Vagina (tissue), 2 donors: ENCODE data around the gene BCAS1.

Source experiments
- CTCF ChIP-seq, 3 experiments: fragments of 450-650 bp in 2 of 3; fragments of 200-600 bp in 1 of 3; sonication (generic) in 1 of 3; IDR thresholded peaks; one replicate each; pipeline ENCODE4 v1.5.1; 2017 to 2019; ENCODE audit warnings: antibody characterized with exemption in 3 of 3, mild to moderate bottlenecking in 2 of 3, moderate library complexity in 2 of 3
- POLR2A ChIP-seq, 2 donors: fragments of 450-650 bp; IDR thresholded peaks; one replicate each; pipeline ENCODE4 v1.6.1; 2017; ENCODE audit warnings: antibody characterized with exemption in 2 of 2, mild to moderate bottlenecking in 2 of 2, moderate library complexity in 2 of 2

GRCh38 chr20:54019585-54019984, 50.8 kb downstream of the BCAS1 start:
- no peak for TF ChIP-seq CTCF (IDR thresholded peaks at IDR 0.05)
- TF ChIP-seq POLR2A (IDR thresholded peaks at IDR 0.05), result no peak
